Subcutaneous abdominal adipose tissue (tissue), 5 donors: Measurements from ENCODE around the gene TTLL10.
"Not testable (repeated sequence)": the region's sequence is repeated elsewhere in the genome, so short reads cannot be mapped to it uniquely, and the experiment has no call there.

Experiments used
- H3K27ac ChIP-seq: one replicate; pipeline ENCODE4 v1.7.0; 2013; ENCODE audit warnings: low read depth, mild to moderate bottlenecking, inconsistent platforms, low read length, moderate library complexity
- H3K27me3 ChIP-seq, 5 donors: one replicate each; pipeline ENCODE4 v1.7.0; 2013; ENCODE audit warnings: low read length in 5 of 5, inconsistent platforms in 1 of 5; ENCODE audit not compliant: control insufficient read depth in 5 of 5, insufficient read depth in 4 of 5
- H3K36me3 ChIP-seq, 5 donors: one replicate each; pipeline ENCODE4 v1.7.0; 2013; ENCODE audit warnings: low read length in 5 of 5; ENCODE audit not compliant: control insufficient read depth in 5 of 5, insufficient read depth in 5 of 5
- H3K4me1 ChIP-seq, 5 donors: one replicate each; pipeline ENCODE4 v1.7.0; 2013; ENCODE audit warnings: low read length in 5 of 5, mild to moderate bottlenecking in 3 of 5, moderate library complexity in 1 of 5; ENCODE audit not compliant: control insufficient read depth in 5 of 5, insufficient read depth in 5 of 5
- H3K4me3 ChIP-seq, 5 donors: one replicate each; pipeline ENCODE4 v1.7.0; 2013; ENCODE audit warnings: low read length in 5 of 5, low read depth in 1 of 5
- H3K9ac ChIP-seq, 5 donors: one replicate each; pipeline ENCODE4 v1.7.0; 2013; ENCODE audit warnings: low read length in 5 of 5, mild to moderate bottlenecking in 4 of 5, moderate library complexity in 3 of 5
- H3K9me3 ChIP-seq, 5 donors: one replicate each; pipeline ENCODE4 v1.7.0; 2013; ENCODE audit warnings: low read length in 5 of 5; ENCODE audit not compliant: control insufficient read depth in 5 of 5
- donor health status: healthy.
- donor health status: healthy.
- donor health status: healthy.
- donor health status: healthy.
- donor health status: healthy.

Gene TTLL10

DNA sequence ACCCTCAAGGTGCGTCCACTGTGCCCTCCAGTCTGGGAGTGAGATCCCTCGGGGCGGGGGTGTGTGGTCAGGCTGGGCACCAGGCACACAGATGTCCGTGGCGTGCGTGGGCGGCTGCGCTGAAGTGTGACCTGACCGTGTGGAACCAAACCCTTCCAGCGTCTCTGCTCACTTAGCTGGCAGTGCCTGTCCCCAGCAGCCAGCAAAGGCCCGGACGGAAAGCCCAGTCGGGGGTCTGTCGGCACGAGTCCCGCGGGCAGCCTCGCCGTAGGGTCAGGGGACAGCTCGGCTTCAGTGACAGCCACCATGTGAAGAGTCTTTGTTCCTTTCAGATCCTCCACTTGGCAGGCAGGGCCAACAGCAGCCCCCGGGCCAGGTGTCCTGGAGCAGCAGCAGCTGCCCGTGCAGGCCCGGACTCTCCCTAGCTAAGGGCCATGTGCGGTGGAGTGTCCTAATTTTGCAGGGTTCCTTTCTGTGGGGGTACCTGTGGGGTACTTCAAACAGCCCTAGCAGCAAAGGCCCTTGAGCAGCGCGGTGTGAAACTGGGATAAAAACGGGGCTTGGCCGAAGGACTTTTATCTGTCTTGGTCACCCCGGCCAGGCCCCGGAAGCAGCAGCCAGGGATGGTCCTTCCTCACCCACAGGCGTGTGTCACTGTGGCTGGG is 11.6 kb downstream of the TTLL10 start:
- Histone ChIP-seq H3K4me1 (peaks cover 0 to 35% (median 9%) of the 10 kb centered on the region in 5 donors), H3K4me3 (no peak overlapping the region), H3K9me3 (no peaks in the 10 kb centered on the region), H3K9ac (no peak overlapping the region), H3K27ac (no peak overlapping the region), H3K27me3 (peaks cover 8 to 25% (median 15%) of the 10 kb centered on the region in 5 donors), H3K36me3 (no peaks in the 10 kb centered on the region)

DNA sequence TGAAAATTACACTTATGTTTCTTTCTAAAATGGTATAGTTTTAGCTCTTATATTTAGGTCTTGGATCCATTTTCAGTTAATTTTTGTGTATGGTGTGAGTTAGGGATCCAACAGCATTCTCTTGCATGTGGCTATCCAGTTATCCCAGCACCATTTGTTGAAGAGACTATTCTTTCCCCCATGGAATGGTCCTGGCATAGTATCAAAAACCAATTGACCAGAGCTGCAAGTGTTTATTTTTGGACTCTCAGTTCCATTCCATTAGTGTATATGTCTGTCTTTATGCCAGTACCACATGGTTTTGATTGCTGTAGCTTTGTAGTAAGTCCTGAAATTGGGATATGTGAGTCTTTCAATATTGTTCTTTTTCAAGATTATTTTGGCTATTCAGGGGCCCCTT is 14.3 kb downstream of the TTLL10 start:
- Histone ChIP-seq H3K36me3 (no peaks in the 10 kb centered on the region), H3K9me3 (no peaks in the 10 kb centered on the region), H3K27ac (no peak overlapping the region), H3K4me3 (no peak overlapping the region), H3K27me3 (peaks cover 0 to 10% (median 3%) of the 10 kb centered on the region in 5 donors), H3K9ac (no peak overlapping the region), H3K4me1 (peaks cover 0 to 15% (median 9%) of the 10 kb centered on the region in 5 donors)

DNA sequence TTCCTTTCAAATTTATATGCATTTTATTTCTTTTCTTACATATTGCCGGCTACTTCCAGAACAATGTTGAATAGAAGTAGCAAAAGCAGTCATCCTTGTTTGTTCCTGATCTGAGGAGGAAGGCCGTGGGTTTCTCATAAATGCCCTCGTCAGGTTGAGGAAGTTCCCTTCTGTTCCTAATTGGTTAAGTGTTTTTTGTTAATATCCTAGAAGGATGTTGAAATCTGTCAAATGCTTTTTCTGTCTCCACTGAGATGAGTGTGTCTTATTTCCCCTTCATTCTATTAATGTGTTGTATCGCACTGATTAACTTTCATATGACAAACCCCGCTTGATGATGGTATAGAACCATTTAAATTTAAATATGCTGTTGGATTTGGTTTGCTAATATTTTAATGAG is 15.4 kb downstream of the TTLL10 start:
- no peaks in the 10 kb centered on the region for H3K36me3 ChIP-seq
- H3K4me3 ChIP-seq: no peak overlapping the region
- H3K27ac ChIP-seq: no peak overlapping the region
- H3K27me3 ChIP-seq: no peaks in the 10 kb centered on the region
- H3K4me1 ChIP-seq: peaks cover 0 to 4% (median under 1%) of the 10 kb centered on the region in 5 donors
- no peak overlapping the region for H3K9ac ChIP-seq
- H3K9me3 ChIP-seq: peaks cover 0 to 2% (median 0%) of the 10 kb centered on the region in 5 donors

GRCh38 chr1:1191734-1192133 is 18.1 kb downstream of the TTLL10 start:
- H3K27ac ChIP-seq: no peak overlapping the region
- H3K36me3 ChIP-seq: no peaks in the 10 kb centered on the region
- peaks cover 2 to 13% (median 11%) of the 10 kb centered on the region in 5 donors for H3K9me3 ChIP-seq
- H3K9ac ChIP-seq: no peak overlapping the region
- peaks cover 0 to 2% (median 0%) of the 10 kb centered on the region in 5 donors for H3K4me1 ChIP-seq
- H3K27me3 ChIP-seq: no peaks in the 10 kb centered on the region
- H3K4me3 ChIP-seq: no peak overlapping the region

GRCh38 chr1:1194723-1195122 is 21.0 kb downstream of the TTLL10 start:
- peaks cover 2 to 13% (median 11%) of the 10 kb centered on the region in 5 donors for H3K9me3 ChIP-seq
- peaks cover 0 to 2% (median 0%) of the 10 kb centered on the region in 5 donors for H3K4me1 ChIP-seq
- H3K4me3 ChIP-seq: no peak overlapping the region
- peaks cover 0 to 6% (median 0%) of the 10 kb centered on the region in 5 donors for H3K27me3 ChIP-seq
- H3K27ac ChIP-seq: no peak overlapping the region
- H3K9ac ChIP-seq: no peak overlapping the region
- no peaks in the 10 kb centered on the region for H3K36me3 ChIP-seq

GRCh38 chr1:1195726-1196125 is 22.0 kb downstream of the TTLL10 start:
- not testable (repeated sequence) for H3K36me3 ChIP-seq, H3K27ac ChIP-seq, H3K4me3 ChIP-seq, H3K9ac ChIP-seq, H3K27me3 ChIP-seq
- H3K4me1 ChIP-seq: peaks cover 0 to 12% (median 0%) of the 10 kb centered on the region in 5 donors
- H3K9me3 ChIP-seq: peaks cover 2 to 13% (median 11%) of the 10 kb centered on the region in 5 donors

DNA sequence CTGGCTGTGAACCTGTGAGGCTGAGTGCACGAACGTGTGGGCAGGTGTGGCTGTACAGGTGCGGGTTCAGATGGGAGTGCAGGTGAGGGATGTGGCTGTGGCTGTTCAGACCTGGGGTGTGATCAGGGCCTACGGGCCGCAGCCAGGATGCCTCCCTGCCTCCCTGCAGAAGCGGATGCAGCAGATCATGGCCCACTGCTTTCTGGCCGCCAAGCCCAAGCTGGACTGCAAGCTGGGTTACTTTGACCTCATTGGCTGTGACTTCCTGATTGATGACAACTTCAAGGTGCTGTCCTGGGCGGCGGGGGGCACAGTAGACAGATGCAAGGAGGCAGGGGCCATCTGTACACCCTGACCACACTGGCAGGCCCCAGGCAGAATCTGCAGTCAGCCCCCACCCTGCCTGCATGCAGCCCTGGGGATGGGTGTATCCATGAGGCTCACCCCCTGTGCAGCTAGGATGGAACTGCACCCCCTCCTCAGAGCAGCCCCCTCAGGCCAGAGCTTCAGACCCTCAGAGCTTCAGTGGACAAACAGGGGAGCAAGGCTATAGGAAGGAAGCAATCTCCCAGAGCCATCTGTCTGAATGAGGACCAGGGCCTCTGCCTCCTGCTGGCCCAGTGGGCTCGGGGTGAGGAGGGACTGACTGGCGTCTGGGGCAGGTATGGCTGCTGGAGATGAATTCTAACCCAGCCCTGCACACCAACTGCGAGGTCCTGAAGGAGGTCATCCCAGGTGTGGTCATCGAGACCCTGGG is 22.9 kb downstream of the TTLL10 start:
- Histone ChIP-seq H3K4me1 (peaks cover 0 to 12% (median 0%) of the 10 kb centered on the region in 5 donors), H3K4me3 (no peak overlapping the region), H3K36me3 (no peaks in the 10 kb centered on the region), H3K9me3 (peaks cover 2 to 13% (median 11%) of the 10 kb centered on the region in 5 donors), H3K9ac (no peak overlapping the region), H3K27ac (no peak overlapping the region), H3K27me3 (peaks cover 0 to 9% (median 3%) of the 10 kb centered on the region in 5 donors)

GRCh38 chr1:1197188-1197500 is 23.5 kb downstream of the TTLL10 start:
- Histone ChIP-seq H3K9me3 (peaks cover 2 to 13% (median 11%) of the 10 kb centered on the region in 5 donors), H3K27ac (no peak overlapping the region), H3K27me3 (peaks cover 0 to 9% (median 3%) of the 10 kb centered on the region in 5 donors), H3K4me1 (peaks cover 0 to 12% (median 0%) of the 10 kb centered on the region in 5 donors), H3K9ac (no peak overlapping the region), H3K36me3 (no peaks in the 10 kb centered on the region), H3K4me3 (no peak overlapping the region)

DNA sequence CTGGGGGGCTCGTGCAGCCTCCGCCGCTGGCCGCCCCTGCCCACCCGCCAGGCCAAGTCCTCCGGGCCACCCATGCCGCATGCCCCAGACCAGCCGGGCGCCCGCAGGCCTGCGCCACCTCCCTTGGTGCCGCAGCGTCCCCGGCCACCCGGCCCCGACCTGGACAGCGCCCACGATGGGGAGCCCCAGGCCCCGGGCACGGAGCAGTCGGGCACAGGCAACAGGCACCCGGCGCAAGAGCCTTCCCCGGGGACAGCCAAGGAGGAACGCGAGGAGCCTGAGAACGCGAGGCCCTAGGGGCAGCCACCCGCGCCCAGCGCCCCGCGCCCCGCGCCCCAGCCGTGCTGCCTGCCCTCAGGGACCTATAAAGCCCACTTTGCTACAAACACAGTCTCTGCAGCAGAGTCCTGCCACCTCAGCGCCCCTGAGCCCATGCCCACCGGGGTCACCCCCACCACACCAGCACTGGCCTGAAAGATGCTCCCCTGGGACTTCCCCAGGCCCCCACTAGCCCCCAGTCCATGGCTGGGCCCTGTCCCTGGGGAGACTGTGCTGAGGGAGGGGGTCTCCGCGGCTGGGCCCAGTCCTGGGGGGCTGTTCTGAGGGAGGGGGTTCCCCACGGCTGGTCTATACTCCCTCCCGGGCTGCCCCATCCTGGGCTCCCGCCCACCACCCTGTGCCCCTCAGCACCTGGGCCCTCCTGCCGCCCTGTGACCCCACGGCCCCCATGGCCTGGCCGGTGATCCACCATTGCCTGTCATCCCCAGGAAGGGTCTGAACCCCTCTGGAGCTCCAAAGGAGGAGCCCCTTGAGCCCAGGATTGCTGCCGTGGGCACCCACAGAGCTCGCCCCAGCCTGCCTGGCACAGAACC is 24.1 kb downstream of the TTLL10 start:
- Histone ChIP-seq H3K4me3 (no peak overlapping the region), H3K9me3 (peaks cover 2 to 13% (median 11%) of the 10 kb centered on the region in 5 donors), H3K36me3 (no peaks in the 10 kb centered on the region), H3K27ac (no peak overlapping the region), H3K9ac (no peak overlapping the region), H3K4me1 (peaks cover 0 to 12% (median 0%) of the 10 kb centered on the region in 5 donors), H3K27me3 (peaks cover 2 to 11% (median 3%) of the 10 kb centered on the region in 5 donors)
